Measurements from ENCODE around the gene COX8A.

Gene COX8A

GRCh38 chr11:64023712-64024710 is 49.6 kb downstream of the COX8A start:
- no peak for DNase-seq

GRCh38 chr11:64025205-64025604 is 50.8 kb downstream of the COX8A start:
- DNase-seq, result no peak
